Muscle layer of duodenum (tissue), 2 donors: ENCODE results near the gene KRTAP4-8.
"Not testable (repeated sequence)": the region's sequence is repeated elsewhere in the genome, so short reads cannot be mapped to it uniquely, and the experiment has no call there.

Source experiments
- H3K27ac ChIP-seq: one replicate; pipeline ENCODE4 v1.7.0; 2013; ENCODE audit warnings: mild to moderate bottlenecking, low read length
- H3K27me3 ChIP-seq: one replicate; pipeline ENCODE4 v1.7.0; 2013; ENCODE audit warnings: low read depth, mild to moderate bottlenecking, control low read depth, low read length
- H3K36me3 ChIP-seq, 2 donors: one replicate each; pipeline ENCODE4 v1.7.0; 2013; ENCODE audit warnings: low read length in 2 of 2, control low read depth in 1 of 2, mild to moderate bottlenecking in 1 of 2; ENCODE audit not compliant: insufficient read depth in 2 of 2, control insufficient read depth in 1 of 2
- H3K4me1 ChIP-seq, 2 donors: one replicate each; pipeline ENCODE4 v1.7.0; 2013; ENCODE audit warnings: low read length in 2 of 2, mild to moderate bottlenecking in 2 of 2, control low read depth in 1 of 2, moderate library complexity in 1 of 2; ENCODE audit not compliant: insufficient read depth in 2 of 2, control insufficient read depth in 1 of 2
- H3K4me3 ChIP-seq, 2 donors: one replicate each; pipeline ENCODE4 v1.7.0; 2013; ENCODE audit warnings: low read length in 2 of 2, low read depth in 1 of 2, mild to moderate bottlenecking in 1 of 2
- H3K9me3 ChIP-seq, 2 donors: one replicate each; pipeline ENCODE4 v1.7.0; 2013; ENCODE audit warnings: low read length in 2 of 2, control low read depth in 1 of 2, mild to moderate bottlenecking in 1 of 2; ENCODE audit not compliant: control insufficient read depth in 1 of 2
- donor health status: healthy.

The KRTAP4-8 gene

GRCh38 chr17:41098042-41098441, at the start of gene KRTAP4-8:
KRTAP4-8 (minus strand) TSS chr17:41098142; CDS start chr17:41098084, 58 bp downstream.
- Histone ChIP-seq H3K27me3 (no peaks in the 10 kb centered on the region), H3K9me3 (no peaks in the 10 kb centered on the region), H3K36me3 (no peaks in the 10 kb centered on the region), H3K4me3 (no peak within 1 kb of the TSS), H3K27ac (no peak within 1 kb of the TSS), H3K4me1 (no peaks in the 10 kb centered on the region)

- Histone ChIP-seq H3K36me3 (no peaks in the 10 kb centered on the region), H3K4me1 (no peaks in the 10 kb centered on the region), H3K4me3 (no peak overlapping the region), H3K27ac (no peak overlapping the region), H3K9me3 (peaks cover 5 to 19% of the 10 kb centered on the region in 2 donors), H3K27me3 (no peaks in the 10 kb centered on the region)
Observed at GRCh38 chr17:41145261-41145660, 47.3 kb upstream of the KRTAP4-8 start.

- Histone ChIP-seq H3K4me1 (no peaks in the 10 kb centered on the region), H3K4me3 (no peak overlapping the region), H3K36me3 (no peaks in the 10 kb centered on the region)
Observed at GRCh38 chr17:41144846-41145245, 46.9 kb upstream of the KRTAP4-8 start.

GRCh38 chr17:41141361-41141760, 43.4 kb upstream of the KRTAP4-8 start:
- Histone ChIP-seq H3K4me1 (no peaks in the 10 kb centered on the region), H3K27me3 (no peaks in the 10 kb centered on the region), H3K36me3 (no peaks in the 10 kb centered on the region), H3K9me3 (peaks cover 5 to 23% of the 10 kb centered on the region in 2 donors), H3K4me3 (no peak overlapping the region), H3K27ac (no peak overlapping the region)

More at GRCh38 chr17:41144846-41145245, 46.9 kb upstream of the KRTAP4-8 start:
- Histone ChIP-seq H3K27ac (no peak overlapping the region), H3K9me3 (peaks cover 5 to 23% of the 10 kb centered on the region in 2 donors), H3K27me3 (no peaks in the 10 kb centered on the region)

GRCh38 chr17:41140360-41141131, 42.6 kb upstream of the KRTAP4-8 start, which contains the start of gene KRTAP4-6:
KRTAP4-6 (minus strand) TSS chr17:41140544; CDS start chr17:41140487, 57 bp downstream.
- Histone ChIP-seq H3K4me1 (no peaks in the 10 kb centered on the region), H3K27me3 (no peaks in the 10 kb centered on the region), H3K27ac (no peak within 1 kb of the TSS), H3K9me3 (peaks cover 5 to 23% of the 10 kb centered on the region in 2 donors), H3K4me3 (no peak within 1 kb of the TSS), H3K36me3 (no peaks in the 10 kb centered on the region)

GRCh38 chr17:41139865-41140264, 41.9 kb upstream of the KRTAP4-8 start:
- not testable (repeated sequence) for H3K27me3 ChIP-seq, H3K27ac ChIP-seq, H3K36me3 ChIP-seq, H3K4me1 ChIP-seq, H3K4me3 ChIP-seq
- H3K9me3 ChIP-seq = peaks cover 5 to 23% of the 10 kb centered on the region in 2 donors

- no peak overlapping the region for H3K27ac ChIP-seq
- H3K27me3 ChIP-seq = no peaks in the 10 kb centered on the region
- H3K4me1 ChIP-seq = no peaks in the 10 kb centered on the region
- H3K36me3 ChIP-seq = no peaks in the 10 kb centered on the region
- no peak overlapping the region for H3K4me3 ChIP-seq
- H3K9me3 ChIP-seq = no peaks in the 10 kb centered on the region
Observed at GRCh38 chr17:41133880-41134735, 36.2 kb upstream of the KRTAP4-8 start.

- no peaks in the 10 kb centered on the region for H3K27me3 ChIP-seq
- no peaks in the 10 kb centered on the region for H3K36me3 ChIP-seq
- no peaks in the 10 kb centered on the region for H3K9me3 ChIP-seq
- no peak overlapping the region for H3K4me3 ChIP-seq
- no peaks in the 10 kb centered on the region for H3K4me1 ChIP-seq
- H3K27ac ChIP-seq = no peak overlapping the region
Observed at GRCh38 chr17:41131979-41132378, 34.0 kb upstream of the KRTAP4-8 start.

GRCh38 chr17:41127371-41127770, 29.4 kb upstream of the KRTAP4-8 start:
- Histone ChIP-seq H3K27me3 (no peaks in the 10 kb centered on the region), H3K36me3 (no peaks in the 10 kb centered on the region), H3K27ac (no peak overlapping the region), H3K9me3 (no peaks in the 10 kb centered on the region), H3K4me3 (no peak overlapping the region), H3K4me1 (no peaks in the 10 kb centered on the region)

GRCh38 chr17:41126412-41126811, 28.5 kb upstream of the KRTAP4-8 start:
- H3K27ac ChIP-seq = no peak overlapping the region
- H3K27me3 ChIP-seq = no peaks in the 10 kb centered on the region
- no peak overlapping the region for H3K4me3 ChIP-seq
- no peaks in the 10 kb centered on the region for H3K4me1 ChIP-seq
- H3K36me3 ChIP-seq = no peaks in the 10 kb centered on the region
- no peaks in the 10 kb centered on the region for H3K9me3 ChIP-seq

- Histone ChIP-seq H3K36me3 (no peaks in the 10 kb centered on the region), H3K4me3 (no peak overlapping the region), H3K4me1 (no peaks in the 10 kb centered on the region), H3K9me3 (no peaks in the 10 kb centered on the region), H3K27me3 (no peaks in the 10 kb centered on the region), H3K27ac (no peak overlapping the region)
Observed at GRCh38 chr17:41125064-41125463, 27.1 kb upstream of the KRTAP4-8 start.
